HG03159 (cell line): ENCODE results near the gene CFAP97.
"Not testable (repeated sequence)": the region's sequence is repeated elsewhere in the genome, so short reads cannot be mapped to it uniquely, and the experiment has no call there.

Experiments
- ATAC-seq: cut with Tn5 transposase; IDR thresholded peaks from one replicate; pipeline ENCODE4 v1.9.1; 2021; ENCODE audit warnings: mild to moderate bottlenecking, moderate library complexity; ENCODE audit not compliant: unreplicated experiment

CFAP97 gene

GRCh38 chr4:185203486-185204237, at the start of gene CFAP97:
Gene CFAP97 (minus strand): TSS chr4:185204000. CDS start chr4:185191196, 12,804 bp downstream.
- peak; percentile 74 for ATAC-seq

GRCh38 chr4:185249105-185249504, 45.3 kb upstream of the CFAP97 start:
- ATAC-seq, result no peak

GRCh38 chr4:185248393-185249039, 44.7 kb upstream of the CFAP97 start:
- no peak for ATAC-seq

GRCh38 chr4:185247151-185247550, 43.4 kb upstream of the CFAP97 start:
- ATAC-seq, result no peak

- no peak for ATAC-seq
These were observed 42.7 kb upstream of the CFAP97 start for GRCh38 chr4:185246453-185246852.

GRCh38 chr4:185244763-185245162, 41.0 kb upstream of the CFAP97 start:
- ATAC-seq, result no peak

GRCh38 chr4:185243879-185244278, 40.1 kb upstream of the CFAP97 start:
- ATAC-seq, result no peak

GRCh38 chr4:185242749-185243533, 39.1 kb upstream of the CFAP97 start:
- no peak for ATAC-seq

- not testable (repeated sequence) for ATAC-seq
These were observed 36.7 kb upstream of the CFAP97 start for GRCh38 chr4:185240486-185240885.

GRCh38 chr4:185238750-185239149, 35.0 kb upstream of the CFAP97 start:
- ATAC-seq, result no peak

- no peak for ATAC-seq
These were observed 34.4 kb upstream of the CFAP97 start for GRCh38 chr4:185238215-185238681.

- ATAC-seq, result no peak
These were observed 33.4 kb upstream of the CFAP97 start for GRCh38 chr4:185237175-185237574.

GRCh38 chr4:185235843-185236503, 32.2 kb upstream of the CFAP97 start:
- no peak for ATAC-seq

GRCh38 chr4:185235119-185235842, 31.5 kb upstream of the CFAP97 start:
- ATAC-seq, result no peak

GRCh38 chr4:185232370-185232769, 28.6 kb upstream of the CFAP97 start:
- no peak for ATAC-seq

- no peak for ATAC-seq
These were observed 25.4 kb upstream of the CFAP97 start for GRCh38 chr4:185229021-185229818.

GRCh38 chr4:185227713-185228278, 24.0 kb upstream of the CFAP97 start:
- ATAC-seq, result no peak

GRCh38 chr4:185227131-185227551, 23.3 kb upstream of the CFAP97 start:
- no peak for ATAC-seq

- no peak for ATAC-seq
These were observed 22.1 kb upstream of the CFAP97 start for GRCh38 chr4:185225940-185226339.
